PC-9 (cell line): ENCODE data around the gene PLA2G4C.

Source experiments
- CTCF ChIP-seq: fragments of 200-600 bp; sonication (generic); conservative IDR thresholded peaks from 2 replicates; pipeline ENCODE4 v1.6.1; 2017; ENCODE audit warnings: mixed run types, antibody characterized with exemption, mild to moderate bottlenecking, moderate library complexity
- EZH2 ChIP-seq: fragments of 200-600 bp; sonication (generic); IDR thresholded peaks from 2 replicates; pipeline ENCODE4 v1.8.0; 2017; ENCODE audit warnings: antibody characterized with exemption, low read depth

- TF ChIP-seq CTCF (no peak), EZH2 (no peak)
These were observed 29.5 kb downstream of the PLA2G4C start for GRCh38 chr19:48081106-48081505.
